GM12878 (cell line): Measurements from ENCODE around the gene P3R3URF. TPM values are rescaled to one million over a fixed set of nuclear protein-coding genes. Genes with fewer than 3 reads are reported as not detected.

Source experiments
- ATAC-seq: fragments of 200-7000 bp; cut with Tn5 transposase; 3 replicates; pipeline ENCODE4 v1.9.1; 2020; ENCODE audit warnings: mild to moderate bottlenecking, moderate library complexity
- BruUV-seq: library from RNA; stranded (reverse); fragments of 400-500 nt; replicated peaks from 2 replicates; lab custom pipeline; 2021; lab: Mats Ljungman, UMichigan
- CTCF ChIA-PET: fragments of 300-600 bp; sonication (Branson Sonifier 250); formaldehyde crosslinking; extraction: SDS; loops from one replicate; lab custom pipeline; 2021; ENCODE audit warnings: inconsistent platforms; lab: Yijun Ruan, JAX
- POLR2A ChIA-PET: fragments of 350-600 bp; formaldehyde crosslinking; extraction: SDS; loops from one replicate; lab custom pipeline; 2021; ENCODE audit warnings: inconsistent platforms; lab: Charles Lee
- RAD21 ChIA-PET: fragments of 300-600 bp; sonication (Branson Sonifier 250); formaldehyde crosslinking; loops from one replicate; lab custom pipeline; 2023; ENCODE audit warnings: antibody characterized with exemption; ENCODE audit not compliant: unreplicated experiment; lab: Charles Lee
- SMC1A ChIA-PET: fragments of 300-600 bp; sonication (Branson Sonifier 250); formaldehyde crosslinking; loops from one replicate; lab custom pipeline; 2023; ENCODE audit not compliant: unreplicated experiment, uncharacterized antibody; lab: Charles Lee
- DNase-seq: peaks from one replicate; pipeline ENCODE4 v3.0.0-alpha.2; 2011; ENCODE audit warnings: low read depth, low spot score
- FAIRE-seq: peaks from 3 replicates; lab custom pipeline; 2011; peaks lifted over from hg19 to GRCh38; lab: Jason Lieb, UNC
- H2AFZ ChIP-seq: 2 replicates; pipeline ENCODE4 v1.6.0; 2011; ENCODE audit warnings: low read depth, low read length, control low read depth; ENCODE audit not compliant: control insufficient read depth
- H3K27ac ChIP-seq: 2 replicates; pipeline ENCODE4 v1.5.1; 2011; ENCODE audit warnings: control low read depth; ENCODE audit not compliant: control insufficient read depth, insufficient read depth
- H3K27me3 ChIP-seq, 2 experiments: replicated peaks in 1 of 2; 2 replicates each; pipeline versions ENCODE4 v1.6.0 to v1.6.1; 2011; ENCODE audit warnings: low read length in 1 of 2; ENCODE audit not compliant: control insufficient read depth in 2 of 2, insufficient read depth in 2 of 2
- H3K36me3 ChIP-seq, 2 experiments: 2 replicates each; pipeline ENCODE4 v1.5.1; 2011; ENCODE audit warnings: low read length in 1 of 2; ENCODE audit not compliant: control insufficient read depth in 2 of 2, insufficient read depth in 2 of 2
- H3K4me1 ChIP-seq: 2 replicates; pipeline ENCODE4 v1.6.1; 2011; ENCODE audit warnings: mild to moderate bottlenecking, low read length, moderate library complexity, mixed read lengths; ENCODE audit not compliant: control insufficient read depth, insufficient read depth
- H3K4me2 ChIP-seq: 2 replicates; pipeline ENCODE4 v1.6.0; 2011; ENCODE audit warnings: control low read depth; ENCODE audit not compliant: control insufficient read depth, insufficient read depth
- H3K4me3 ChIP-seq: fragments of 200-600 bp; sonication (generic); 2 replicates; pipeline ENCODE4 v1.5.1; 2016
- H3K79me2 ChIP-seq: 2 replicates; pipeline ENCODE4 v1.6.0; 2011; ENCODE audit warnings: low read length; ENCODE audit not compliant: control insufficient read depth, insufficient read depth
- H3K9ac ChIP-seq: 2 replicates; pipeline ENCODE4 v1.8.0; 2011; ENCODE audit warnings: low read length, control low read depth, mixed read lengths; ENCODE audit not compliant: control insufficient read depth, insufficient read depth
- H3K9me3 ChIP-seq: replicated peaks from 3 replicates; pipeline ENCODE4 v1.5.1; 2011; ENCODE audit warnings: mild to moderate bottlenecking, low read length; ENCODE audit not compliant: control insufficient read depth, insufficient read depth
- H4K20me1 ChIP-seq: 2 replicates; pipeline ENCODE4 v1.6.0; 2011; ENCODE audit not compliant: control insufficient read depth, insufficient read depth
- ATF3 ChIP-seq: IDR thresholded peaks from 2 replicates; pipeline ENCODE4 v1.6.1; 2011; ENCODE audit warnings: low read depth, mild to moderate bottlenecking, low read length, moderate library complexity, borderline replicate concordance; ENCODE audit errors: extremely low read depth
- BMI1 ChIP-seq: fragments of 450-650 bp; IDR thresholded peaks from 2 replicates; pipeline ENCODE4 v1.6.1; 2016; ENCODE audit warnings: mild to moderate bottlenecking, moderate library complexity, borderline replicate concordance
- CBFB ChIP-seq: IDR thresholded peaks from 2 replicates; pipeline ENCODE4 v1.6.1; 2016; ENCODE audit warnings: antibody characterized with exemption, low read depth
- CREM ChIP-seq: IDR thresholded peaks from 2 replicates; pipeline ENCODE4 v1.6.1; 2014; ENCODE audit warnings: antibody characterized with exemption, low read depth
- EZH2 ChIP-seq: IDR thresholded peaks from 2 replicates; pipeline ENCODE4 v1.6.1; 2012; ENCODE audit warnings: low read depth, mild to moderate bottlenecking, control low read depth, inconsistent platforms, low read length, borderline replicate concordance; ENCODE audit not compliant: control insufficient read depth
- IRF4 ChIP-seq: IDR thresholded peaks from 2 replicates; pipeline ENCODE4 v1.6.1; 2011; ENCODE audit warnings: low read depth, low read length
- LARP7 ChIP-seq: fragments of 450-650 bp; IDR thresholded peaks from 2 replicates; pipeline ENCODE4 v1.6.1; 2017; ENCODE audit warnings: mild to moderate bottlenecking
- MYC ChIP-seq: IDR thresholded peaks from 2 replicates; pipeline ENCODE4 v1.6.1; 2011; ENCODE audit warnings: mild to moderate bottlenecking, low read length, moderate library complexity, inconsistent platforms; ENCODE audit not compliant: insufficient read depth, insufficient replicate concordance, insufficient read length, severe bottlenecking
- POLR2A ChIP-seq: IDR thresholded peaks from 2 replicates; pipeline ENCODE4 v1.6.1; 2011; ENCODE audit warnings: low read depth, mild to moderate bottlenecking, low read length
- RAD21 ChIP-seq: IDR thresholded peaks from 2 replicates; pipeline ENCODE4 v1.6.1; 2011; ENCODE audit warnings: mild to moderate bottlenecking, low read depth, low read length, moderate library complexity; ENCODE audit not compliant: insufficient read depth
- SUZ12 ChIP-seq: fragments of 200-600 bp; sonication (generic); IDR thresholded peaks from one replicate; pipeline ENCODE4 v1.6.1; 2018; ENCODE audit warnings: antibody characterized with exemption, mild to moderate bottlenecking; ENCODE audit not compliant: unreplicated experiment
- USF1 ChIP-seq: IDR thresholded peaks from 2 replicates; pipeline ENCODE4 v1.6.1; 2011; ENCODE audit warnings: borderline replicate concordance, low read depth, mild to moderate bottlenecking, moderate library complexity, mixed read lengths, low read length; ENCODE audit not compliant: insufficient read depth; ENCODE audit errors: extremely low read length
- ZNF207 ChIP-seq: fragments of 450-650 bp; IDR thresholded peaks from 2 replicates; pipeline ENCODE4 v1.6.1; 2014; ENCODE audit warnings: antibody characterized with exemption, mild to moderate bottlenecking, borderline replicate concordance
- WGBS: methylation state at CpG from one replicate; pipeline ENCODE4 v1.1.6; 2016; ENCODE audit warnings: low lambda C conversion rate; ENCODE audit not compliant: insufficient replicate concordance, insufficient coverage; ENCODE audit errors: missing lambda C conversion rate; 5-methylcytosine and 5-hydroxymethylcytosine counted together
- in situ Hi-C: fragments of 300-500 bp; cut with MboI; formaldehyde crosslinking; loops from 9 replicates; pipeline ENCODE4 v1.14.3; 2018; ENCODE audit warnings: mixed read lengths
- intact Hi-C: fragments of 100-400 bp; cut with micrococcal nuclease; formaldehyde crosslinking; loops from one replicate; pipeline ENCODE4 v1.14.2; 2022; ENCODE audit not compliant: unreplicated experiment
- polyA plus RNA-seq, 11 experiments: library from polyadenylated mRNA; depleted of rRNA in 4 of 11; unstranded in 6 of 11; stranded (reverse) in 5 of 11; fragments of >200 nt; fragmentation: Nextera tagmentation in 4 of 11; fragmentation: Illumina TruSeq in 1 of 11; extraction: Ambion mirVana in 4 of 11; extraction: Trizol in 1 of 11; gene quantifications; 1 replicate in 1 of 11; 2 replicates in 10 of 11; pipeline versions ENCODE4 v1.2.1 to v1.2.3, GENCODE V29; 2011 to 2016; ENCODE audit warnings: inconsistent platforms in 2 of 11, missing spikeins in 2 of 11, low read depth in 1 of 11
- total RNA-seq, 4 experiments: library from RNA; depleted of rRNA in 3 of 4; stranded (reverse); fragments of >200 nt in 3 of 4; fragmentation: Illumina TruSeq in 1 of 4; extraction: Trizol in 1 of 4; gene quantifications; 2 replicates each; pipeline versions ENCODE4 v1.2.1 to v1.2.3, GENCODE V29; 2013 to 2021

The P3R3URF gene
- total and polyA plus RNA-seq, 10 of the 15 experiments (the other 5 are each of a cell fraction or from before 2014, with no cell fraction given), result not detected

- TF ChIP-seq POLR2A (no peak), ATF3 (no peak)
Measured at GRCh38 chr1:46205141-46205540, 28.9 kb upstream of the P3R3URF start (continued).

- H4K20me1 ChIP-seq, result no peaks in the 10 kb centered on the region
- no peak overlapping the region for H3K4me2 ChIP-seq
- no peak overlapping the region for H3K4me3 ChIP-seq
- CTCF ChIA-PET, result interaction anchor here (4.4 kb wide), 1 partner anchor 20 kb away, joined by 23 read pairs; no protein-coding TSS in a partner anchor
- intact Hi-C loops (no loop called here), in situ Hi-C loops (no loop called here)
- no peak overlapping the region for H3K27ac ChIP-seq
- DNase-seq (no peak), FAIRE-seq (no peak), ATAC-seq (no peak)
- WGBS, result 69% methylated on average over 5 of the region's 5 CpGs
- no peak overlapping the region for H2AFZ ChIP-seq
- BruUV-seq, result no TSS peak
- peaks cover 3% of the 10 kb centered on the region; the same call in 1 of the 2 replicates for H3K4me1 ChIP-seq
- POLR2A ChIA-PET, result no interaction called here
- no peaks in the 10 kb centered on the region for H3K36me3 ChIP-seq
- H3K27me3 ChIP-seq, result no peaks in the 10 kb centered on the region
- H3K9me3 ChIP-seq, result no peaks in the 10 kb centered on the region
- no peaks in the 10 kb centered on the region for H3K79me2 ChIP-seq
- H3K9ac ChIP-seq, result no peak overlapping the region
- TF ChIP-seq ZNF207, result no peak
- SMC1A ChIA-PET, result interaction anchor here (1.0 kb wide), 1 partner anchor 23 kb away, joined by 4 read pairs; no protein-coding TSS in a partner anchor
- RAD21 ChIA-PET, result interaction anchor here (0.7 kb wide), 1 partner anchor 268 kb away, joined by 3 read pairs; no protein-coding TSS in a partner anchor
Measured at GRCh38 chr1:46204406-46204742, 28.1 kb upstream of the P3R3URF start.

- no peak overlapping the region for H3K27ac ChIP-seq
- no peak for DNase-seq
- intact Hi-C loops, result no loop called here
- no peaks in the 10 kb centered on the region for H3K9me3 ChIP-seq
- no peaks in the 10 kb centered on the region for H3K36me3 ChIP-seq
- POLR2A ChIA-PET, result no interaction called here
- H3K27me3 ChIP-seq, result no peaks in the 10 kb centered on the region
- TF ChIP-seq RAD21, result no peak
- no peak for TF ChIP-seq CREM
- TF ChIP-seq USF1, result no peak
- no peak for TF ChIP-seq IRF4
- no peak for TF ChIP-seq MYC
- no peak for TF ChIP-seq BMI1
- TF ChIP-seq CBFB, result no peak
- TF ChIP-seq EZH2, result no peak
- no peak for TF ChIP-seq SUZ12
- no peak for TF ChIP-seq LARP7
- SMC1A ChIA-PET, result interaction anchor here (1.0 kb wide), 1 partner anchor 22 kb away, joined by 4 read pairs; no protein-coding TSS in a partner anchor
- WGBS, result 70% methylated on average over 13 of the region's 14 CpGs
- H2AFZ ChIP-seq, result peak overlapping the region; percentile 85
- BruUV-seq, result no TSS peak
- no peak for ATAC-seq
- no peak for FAIRE-seq
- RAD21 ChIA-PET, result interaction anchor here (0.7 to 1.2 kb wide), 2 partner anchors 20 to 267 kb away, joined by 3 read pairs; no protein-coding TSS in a partner anchor
- H3K9ac ChIP-seq, result no peak overlapping the region
- no peaks in the 10 kb centered on the region for H4K20me1 ChIP-seq
- H3K79me2 ChIP-seq, result no peaks in the 10 kb centered on the region
- H3K4me1 ChIP-seq, result peaks cover 3% of the 10 kb centered on the region; the same call in 1 of the 2 replicates
- H3K4me3 ChIP-seq, result no peak overlapping the region; the same call in 1 of the 2 replicates
- CTCF ChIA-PET, result interaction anchor here (2.2 kb wide), 1 partner anchor 20 kb away, joined by 9 read pairs; no protein-coding TSS in a partner anchor
- in situ Hi-C loops, result no loop called here
- H3K4me2 ChIP-seq, result peak overlapping the region; percentile 83; the same call in 1 of the 2 replicates
Measured at GRCh38 chr1:46203738-46204405, 27.6 kb upstream of the P3R3URF start.
